Fibroblast of villous mesenchyme (primary cell): Measurements from ENCODE around the gene COMMD7. TPM values are rescaled to one million over a fixed set of nuclear protein-coding genes. Genes with fewer than 3 reads are reported as not detected.
"Not testable (repeated sequence)": the region's sequence is repeated elsewhere in the genome, so short reads cannot be mapped to it uniquely, and the experiment has no call there.

ENCODE experiments used
- DNase-seq: peaks from one replicate; pipeline ENCODE4 v3.0.0-alpha.2; 2010; ENCODE audit warnings: low read depth
- H3K4me3 ChIP-seq: 2 replicates; pipeline ENCODE4 v1.5.1; 2011; ENCODE audit warnings: low read depth, mild to moderate bottlenecking, low read length
- CTCF ChIP-seq: IDR thresholded peaks from 2 replicates; pipeline ENCODE4 v1.5.1; 2012; ENCODE audit warnings: low read depth, mild to moderate bottlenecking, low read length; ENCODE audit not compliant: insufficient read depth
- total RNA-seq: library from RNA; depleted of rRNA; stranded (reverse); fragments of >200 nt; gene quantifications from 2 replicates; pipeline ENCODE4 v1.2.3, GENCODE V29; 2012

COMMD7 gene
- total RNA-seq, 1 donor = 45.8 TPM

- H3K4me3 ChIP-seq = no peak overlapping the region
- no peak for TF ChIP-seq CTCF
- DNase-seq = no peak
Observed at GRCh38 chr20:32777177-32777956, 34.1 kb upstream of the COMMD7 start.

- H3K4me3 ChIP-seq = no peak overlapping the region
- TF ChIP-seq CTCF = no peak
- no peak for DNase-seq
Observed at GRCh38 chr20:32775336-32775991, 32.2 kb upstream of the COMMD7 start.

- TF ChIP-seq CTCF = no peak
- H3K4me3 ChIP-seq = no peak overlapping the region
- DNase-seq = no peak
Observed at GRCh38 chr20:32773855-32774254, 30.6 kb upstream of the COMMD7 start.

- no peak for DNase-seq
- no peak overlapping the region for H3K4me3 ChIP-seq
- no peak for TF ChIP-seq CTCF
Observed at GRCh38 chr20:32773223-32773622, 30.0 kb upstream of the COMMD7 start.

- TF ChIP-seq CTCF = no peak
- DNase-seq = no peak
- H3K4me3 ChIP-seq = no peak overlapping the region
Observed at GRCh38 chr20:32772046-32772445, 28.8 kb upstream of the COMMD7 start.

- H3K4me3 ChIP-seq = no peak overlapping the region
- no peak for TF ChIP-seq CTCF
- no peak for DNase-seq
Observed at GRCh38 chr20:32767418-32768198, 24.3 kb upstream of the COMMD7 start.

- DNase-seq, H3K4me3 ChIP-seq: not testable (repeated sequence)
Observed at GRCh38 chr20:32765230-32765875, 22.1 kb upstream of the COMMD7 start.
